Uterus (tissue), 2 donors: ENCODE measurements around the gene HDHD3.
"Not testable (repeated sequence)": the region's sequence is repeated elsewhere in the genome, so short reads cannot be mapped to it uniquely, and the experiment has no call there.

Source experiments
- CTCF ChIP-seq, 4 experiments: fragments of 200-600 bp in 2 of 4; fragments of 450-650 bp in 2 of 4; sonication (generic) in 2 of 4; IDR thresholded peaks; one replicate each; pipeline ENCODE4 v1.5.1; 2016 to 2019; ENCODE audit warnings: antibody characterized with exemption in 4 of 4, mild to moderate bottlenecking in 2 of 4, moderate library complexity in 1 of 4
- POLR2A ChIP-seq, 2 donors: fragments of 450-650 bp; IDR thresholded peaks; one replicate each; pipeline ENCODE4 v1.6.1; 2016; ENCODE audit warnings: antibody characterized with exemption in 2 of 2, mild to moderate bottlenecking in 1 of 2, moderate library complexity in 1 of 2

- not testable (repeated sequence) for TF ChIP-seq CTCF, POLR2A (IDR thresholded peaks at IDR 0.05)
Measured at GRCh38 chr9:113381441-113381840, 4.7 kb upstream of the HDHD3 start.
